MCF 10A (cell line): Measurements from ENCODE around the gene ITGAD. TPM values are rescaled to one million over a fixed set of nuclear protein-coding genes. Genes with fewer than 3 reads are reported as not detected.

ENCODE experiments used
- BruUV-seq: library from RNA; stranded (reverse); fragments of 400-500 nt; replicated peaks from 2 replicates; lab custom pipeline; 2021; lab: Mats Ljungman, UMichigan
- CTCF ChIA-PET: fragments of 300-600 bp; sonication (Branson Sonifier 250); formaldehyde crosslinking; extraction: SDS; loops from one replicate; lab custom pipeline; 2021; ENCODE audit warnings: antibody characterized with exemption, inconsistent platforms; lab: Yijun Ruan, JAX
- POLR2A ChIA-PET: fragments of 300-600, 350-650 bp; sonication (Branson Sonifier 250); formaldehyde crosslinking; extraction: SDS; loops from one replicate; lab custom pipeline; 2020; ENCODE audit warnings: antibody characterized with exemption, inconsistent platforms; lab: Yijun Ruan, JAX
- DNase-seq: peaks from one replicate; pipeline ENCODE4 v3.0.0-alpha.2; 2018; ENCODE audit not compliant: unreplicated experiment
- H3K27ac Mint-ChIP-seq: one replicate; pipeline ENCODE4 v1.8.0; 2022; ENCODE audit warnings: mild to moderate bottlenecking, low read depth, mixed read lengths; ENCODE audit not compliant: unreplicated experiment
- H3K27me3 Mint-ChIP-seq: one replicate; pipeline ENCODE4 v1.8.0; 2022; ENCODE audit warnings: mixed read lengths; ENCODE audit not compliant: insufficient read depth, unreplicated experiment
- H3K36me3 Mint-ChIP-seq: one replicate; pipeline ENCODE4 v1.8.0; 2022; ENCODE audit warnings: mild to moderate bottlenecking, moderate library complexity, mixed read lengths; ENCODE audit not compliant: insufficient read depth, unreplicated experiment
- H3K4me1 Mint-ChIP-seq: one replicate; pipeline ENCODE4 v1.8.0; 2022; ENCODE audit warnings: mixed read lengths; ENCODE audit not compliant: insufficient read depth, unreplicated experiment
- H3K4me3 Mint-ChIP-seq: one replicate; pipeline ENCODE4 v1.8.0; 2022; ENCODE audit warnings: mild to moderate bottlenecking, moderate library complexity, mixed read lengths; ENCODE audit not compliant: unreplicated experiment
- H3K9me3 Mint-ChIP-seq: one replicate; pipeline ENCODE4 v1.8.0; 2022; ENCODE audit warnings: mixed read lengths; ENCODE audit not compliant: unreplicated experiment
- CTCF ChIP-seq: fragments of 200-600 bp; IDR thresholded peaks from one replicate; pipeline ENCODE4 v1.8.0; 2022; ENCODE audit warnings: antibody characterized with exemption, mild to moderate bottlenecking; ENCODE audit not compliant: unreplicated experiment
- intact Hi-C: fragments of 100-400 bp; cut with micrococcal nuclease; formaldehyde crosslinking; loops from 2 replicates; pipeline ENCODE4 v1.14.1; 2022
- total RNA-seq: library from RNA; stranded (reverse); gene quantifications from 2 replicates; pipeline ENCODE4 v1.2.3, GENCODE V29; 2022

The ITGAD gene
- total RNA-seq, 1 experiment from 2014 or later: not detected

GRCh38 chr16:31375231-31375630 lies 17.9 kb upstream of the ITGAD start:
- Mint-ChIP-seq H3K9me3 (no peaks in the 10 kb centered on the region), H3K4me1 (no peaks in the 10 kb centered on the region), H3K4me3 (no peak overlapping the region), H3K27me3 (peaks cover 47% of the 10 kb centered on the region), H3K27ac (no peak overlapping the region), H3K36me3 (no peaks in the 10 kb centered on the region)
- ChIA-PET POLR2A (interaction anchor here (0.6 kb wide), 1 partner anchor 227 kb away, joined by 3 read pairs; no protein-coding TSS in a partner anchor), CTCF (no interaction called here)
- TF ChIP-seq CTCF: no peak
- BruUV-seq: no TSS peak
- intact Hi-C loops: no loop called here
- no peak for DNase-seq

GRCh38 chr16:31376705-31377104 lies 16.4 kb upstream of the ITGAD start:
- H3K27ac Mint-ChIP-seq: no peak overlapping the region
- ChIA-PET CTCF (interaction anchor here (0.6 to 1.6 kb wide), 2 partner anchors 43 to 434 kb away, joined by 3 read pairs; no protein-coding TSS in a partner anchor), POLR2A (interaction anchor here (0.6 kb wide), 2 partner anchors 44 to 82 kb away, joined by 3 read pairs; no protein-coding TSS in a partner anchor)
- no peaks in the 10 kb centered on the region for H3K4me1 Mint-ChIP-seq
- no peaks in the 10 kb centered on the region for H3K36me3 Mint-ChIP-seq
- no peak for TF ChIP-seq CTCF
- intact Hi-C loops: no loop called here
- BruUV-seq: no TSS peak
- peaks cover 33% of the 10 kb centered on the region for H3K27me3 Mint-ChIP-seq
- no peak for DNase-seq
- no peaks in the 10 kb centered on the region for H3K9me3 Mint-ChIP-seq
- no peak overlapping the region for H3K4me3 Mint-ChIP-seq

- intact Hi-C loops: no loop called here
- H3K4me1 Mint-ChIP-seq: no peaks in the 10 kb centered on the region
- BruUV-seq: no TSS peak
- TF ChIP-seq CTCF: no peak
- H3K27ac Mint-ChIP-seq: no peak overlapping the region
- no peaks in the 10 kb centered on the region for H3K9me3 Mint-ChIP-seq
- no peak overlapping the region for H3K4me3 Mint-ChIP-seq
- H3K36me3 Mint-ChIP-seq: no peaks in the 10 kb centered on the region
- DNase-seq: no peak
- POLR2A ChIA-PET: interaction anchor here (0.6 kb wide), 1 partner anchor 81 kb away, joined by 3 read pairs; no protein-coding TSS in a partner anchor
- CTCF ChIA-PET: interaction anchor here (1.6 kb wide), 1 partner anchor 43 kb away, joined by 3 read pairs; no protein-coding TSS in a partner anchor
- H3K27me3 Mint-ChIP-seq: peaks cover 27% of the 10 kb centered on the region
Measured at GRCh38 chr16:31377210-31377903, 15.8 kb upstream of the ITGAD start.

- TF ChIP-seq CTCF: no peak
- Mint-ChIP-seq H3K27me3 (no peaks in the 10 kb centered on the region), H3K36me3 (no peaks in the 10 kb centered on the region), H3K27ac (no peak overlapping the region), H3K4me3 (no peak overlapping the region), H3K4me1 (no peaks in the 10 kb centered on the region), H3K9me3 (no peaks in the 10 kb centered on the region)
- DNase-seq: no peak
- ChIA-PET POLR2A (interaction anchor here (0.7 kb wide), 1 partner anchor 22 kb away, joined by 3 read pairs; no protein-coding TSS in a partner anchor), CTCF (interaction anchor here (0.7 kb wide), 1 partner anchor 71 kb away, joined by 3 read pairs; no protein-coding TSS in a partner anchor)
- intact Hi-C loops: loop anchor here (5.0 kb wide), 1 partner anchor 78 kb away; no protein-coding TSS in a partner anchor
- BruUV-seq: no TSS peak
Measured at GRCh38 chr16:31380201-31380600, 12.9 kb upstream of the ITGAD start.
